HCT116 (cell line): Measurements from ENCODE around the gene SPEN. TPM values are rescaled to one million over a fixed set of nuclear protein-coding genes. Genes with fewer than 3 reads are reported as not detected.
"Not testable (repeated sequence)": the region's sequence is repeated elsewhere in the genome, so short reads cannot be mapped to it uniquely, and the experiment has no call there.

Source experiments
- ATAC-seq: fragments of 200-7000 bp; cut with Tn5 transposase; 2 replicates; pipeline ENCODE4 v1.9.1; 2020; ENCODE audit warnings: mild to moderate bottlenecking, moderate library complexity
- BruUV-seq: library from RNA; stranded (reverse); fragments of 400-500 nt; replicated peaks from 2 replicates; lab custom pipeline; 2021; lab: Mats Ljungman, UMichigan
- CTCF ChIA-PET: fragments of 300-600 bp; sonication (Branson Sonifier 250); formaldehyde crosslinking; loops from one replicate; lab custom pipeline; 2021; ENCODE audit warnings: antibody characterized with exemption; lab: Charles Lee
- POLR2A ChIA-PET: fragments of 300-600, 350-600 bp; sonication (Branson Sonifier 250); formaldehyde crosslinking; loops from one replicate; lab custom pipeline; 2021; ENCODE audit warnings: antibody characterized with exemption; lab: Charles Lee
- RAD21 ChIA-PET, 2 experiments: fragments of 300-600 bp; sonication (Branson Sonifier 250); formaldehyde crosslinking; loops; one replicate each; lab custom pipeline; 2023; ENCODE audit warnings: low total read pairs in 2 of 2; ENCODE audit not compliant: uncharacterized antibody in 2 of 2, unreplicated experiment in 2 of 2, low non-redundant PET in 1 of 2; lab: Charles Lee
- DNase-seq: peaks from one replicate; pipeline ENCODE4 v3.0.0-alpha.2; 2010; ENCODE audit warnings: low read depth, low spot score
- H2AFZ ChIP-seq: fragments of 200-600 bp; shearing (Covaris generic), sonication (generic); 2 replicates; pipeline ENCODE4 v1.6.1; 2017; ENCODE audit warnings: low read depth, mixed run types, mixed read lengths, antibody characterized with exemption, low read length; ENCODE audit not compliant: poor library complexity, severe bottlenecking
- H3K27ac ChIP-seq: 2 replicates; pipeline ENCODE4 v1.5.1; 2012; ENCODE audit warnings: low read depth, low read length
- H3K27me3 ChIP-seq: fragments of 200-600 bp; sonication (generic); 2 replicates; pipeline ENCODE4 v1.6.1; 2016; ENCODE audit warnings: mixed run types, low read length, mixed read lengths; ENCODE audit not compliant: insufficient read depth
- H3K36me3 ChIP-seq, 2 experiments: fragments of 200-500 bp in 1 of 2; fragments of 200-600 bp in 1 of 2; sonication (Bioruptor generic) in 1 of 2; sonication (generic) in 1 of 2; 2 replicates each; pipeline versions ENCODE4 v1.5.1 to v1.6.1; 2014 to 2016; ENCODE audit warnings: low read length in 2 of 2, inconsistent platforms in 1 of 2, mixed read lengths in 1 of 2, mixed run types in 1 of 2; ENCODE audit not compliant: insufficient read depth in 2 of 2, control insufficient read depth in 1 of 2
- H3K4me1 ChIP-seq, 2 experiments: fragments of 200-600 bp in 1 of 2; sonication (generic) in 1 of 2; 2 replicates each; pipeline versions ENCODE4 v1.5.1 to v1.6.1; 2012 to 2017; ENCODE audit warnings: low read length in 2 of 2, inconsistent platforms in 1 of 2, mild to moderate bottlenecking in 1 of 2, mixed read lengths in 1 of 2, mixed run types in 1 of 2, moderate library complexity in 1 of 2; ENCODE audit not compliant: insufficient read depth in 2 of 2, control insufficient read depth in 1 of 2
- H3K4me2 ChIP-seq: fragments of 200-600 bp; sonication (generic); 2 replicates; pipeline ENCODE4 v1.6.1; 2017; ENCODE audit warnings: mixed run types, low read length, mixed read lengths
- H3K4me3 ChIP-seq, 2 experiments: fragments of 200-600 bp in 1 of 2; sonication (generic) in 1 of 2; replicated peaks in 1 of 2; 2 replicates each; pipeline ENCODE4 v1.5.1; 2011 to 2016; ENCODE audit warnings: low read length in 2 of 2, control low read depth in 1 of 2, low read depth in 1 of 2, mild to moderate bottlenecking in 1 of 2, mixed read lengths in 1 of 2, mixed run types in 1 of 2
- H3K79me2 ChIP-seq: fragments of 200-600 bp; sonication (generic); 2 replicates; pipeline ENCODE4 v1.6.1; 2017; ENCODE audit warnings: mild to moderate bottlenecking, mixed run types, low read length, moderate library complexity, mixed read lengths; ENCODE audit not compliant: insufficient read depth
- H3K9ac ChIP-seq: fragments of 200-600 bp; sonication (generic); 2 replicates; pipeline ENCODE4 v1.6.1; 2016; ENCODE audit warnings: low read length, mixed read lengths
- H3K9me2 ChIP-seq: fragments of 200-600 bp; sonication (generic), shearing (Covaris generic); 2 replicates; pipeline ENCODE4 v1.6.1; 2017; ENCODE audit warnings: mixed run types, mild to moderate bottlenecking, moderate library complexity; ENCODE audit not compliant: insufficient read depth
- H3K9me3 ChIP-seq, 2 experiments: fragments of 200-500 bp in 1 of 2; fragments of 200-600 bp in 1 of 2; sonication (Bioruptor generic) in 1 of 2; sonication (generic) in 1 of 2; 2 replicates each; pipeline ENCODE4 v1.6.1; 2014 to 2017; ENCODE audit warnings: low read length in 2 of 2, mixed read lengths in 2 of 2, inconsistent platforms in 1 of 2, low read depth in 1 of 2, mild to moderate bottlenecking in 1 of 2, mixed run types in 1 of 2, moderate library complexity in 1 of 2; ENCODE audit not compliant: control insufficient read depth in 1 of 2, insufficient read depth in 1 of 2
- H4K20me1 ChIP-seq: fragments of 200-600 bp; sonication (generic), shearing (Covaris generic); 2 replicates; pipeline ENCODE4 v1.6.1; 2017; ENCODE audit warnings: mixed run types, mild to moderate bottlenecking, moderate library complexity; ENCODE audit not compliant: insufficient read depth
- ELF1 ChIP-seq: IDR thresholded peaks from 2 replicates; pipeline ENCODE4 v1.6.1; 2012; ENCODE audit warnings: low read depth, borderline replicate concordance
- MAX ChIP-seq: IDR thresholded peaks from 2 replicates; pipeline ENCODE4 v1.6.1; 2012
- intact Hi-C: fragments of 100-400 bp; cut with micrococcal nuclease; formaldehyde crosslinking; loops from 2 replicates; pipeline ENCODE4 v1.10.0; 2022
- total RNA-seq: library from RNA; stranded (reverse); gene quantifications from one replicate; pipeline ENCODE4 v1.2.1, GENCODE V29; 2021; ENCODE audit not compliant: unreplicated experiment

SPEN gene
- total RNA-seq, 1 experiment from 2014 or later: 58.6 TPM

GRCh38 chr1:15827567-15827966 lies 19.9 kb upstream of the SPEN start:
- H3K36me3 ChIP-seq, ATAC-seq, H3K9me2 ChIP-seq, H3K4me3 ChIP-seq, DNase-seq, RAD21 ChIA-PET, POLR2A ChIA-PET, H4K20me1 ChIP-seq, CTCF ChIA-PET, H3K9me3 ChIP-seq, H3K9ac ChIP-seq, H3K4me2 ChIP-seq, H3K27ac ChIP-seq, BruUV-seq, H2AFZ ChIP-seq, H3K27me3 ChIP-seq, intact Hi-C loops, H3K79me2 ChIP-seq: not testable (repeated sequence)
- peaks cover under 1 to 15% of the 10 kb centered on the region in 2 experiments; a peak in 3 of 4 replicates for H3K4me1 ChIP-seq

GRCh38 chr1:15828931-15829330 lies 18.6 kb upstream of the SPEN start:
- H3K36me3 ChIP-seq, H2AFZ ChIP-seq, H3K4me3 ChIP-seq, H3K9me3 ChIP-seq, intact Hi-C loops, ATAC-seq, DNase-seq, H3K27me3 ChIP-seq, H3K4me2 ChIP-seq, H3K9me2 ChIP-seq, H3K9ac ChIP-seq, RAD21 ChIA-PET, H4K20me1 ChIP-seq, BruUV-seq, H3K79me2 ChIP-seq, H3K27ac ChIP-seq: not testable (repeated sequence)
- ChIA-PET POLR2A (interaction anchor here (0.7 kb wide), 1 partner anchor 15 kb away, joined by 3 read pairs; no protein-coding TSS in a partner anchor), CTCF (interaction anchor here (1.9 kb wide), 1 partner anchor 26 kb away, joined by 6 read pairs; no protein-coding TSS in a partner anchor)
- peaks cover 13 to 29% of the 10 kb centered on the region in 2 experiments for H3K4me1 ChIP-seq

- CTCF ChIA-PET: interaction anchor here (1.9 kb wide), 1 partner anchor 27 kb away, joined by 6 read pairs; no protein-coding TSS in a partner anchor
These were observed 17.2 kb upstream of the SPEN start for GRCh38 chr1:15830258-15830657.

More at GRCh38 chr1:15830258-15830657, 17.2 kb upstream of the SPEN start:
- H4K20me1 ChIP-seq: no peaks in the 10 kb centered on the region
- TF ChIP-seq ELF1: no peak
- no peak for TF ChIP-seq MAX
- TF ChIP-seq, all 23 proteins: peak for 0
- H3K27ac ChIP-seq: no peak overlapping the region
- no peaks in the 10 kb centered on the region for H3K9me2 ChIP-seq
- H3K36me3 ChIP-seq: no peaks in the 10 kb centered on the region
- H3K9ac ChIP-seq: no peak overlapping the region
- H3K4me3 ChIP-seq: no peak overlapping the region
- ChIA-PET POLR2A (no interaction called here), RAD21 (no interaction called here)
- intact Hi-C loops: no loop called here
- no peaks in the 10 kb centered on the region for H3K79me2 ChIP-seq
- ATAC-seq (no peak), DNase-seq (no peak)
- H3K4me2 ChIP-seq: no peak overlapping the region
- H3K9me3 ChIP-seq: no peaks in the 10 kb centered on the region
- H3K4me1 ChIP-seq: peaks cover 13 to 42% of the 10 kb centered on the region in 2 experiments
- H2AFZ ChIP-seq: no peak overlapping the region
- no peaks in the 10 kb centered on the region for H3K27me3 ChIP-seq
- BruUV-seq: no TSS peak
